OCI-LY1 (cell line): ENCODE data around the gene BUB1B.

Experiments
- H2AFZ ChIP-seq: fragments of 200-600 bp; sonication (generic), shearing (Covaris generic); 2 replicates; pipeline ENCODE4 v1.6.0; 2014; ENCODE audit warnings: antibody characterized with exemption, mild to moderate bottlenecking, low read length
- H3F3A ChIP-seq: fragments of 200-600 bp; sonication (generic), shearing (Covaris generic); 2 replicates; pipeline ENCODE4 v1.6.0; 2014; ENCODE audit warnings: mild to moderate bottlenecking, antibody characterized with exemption, low read length, moderate library complexity; ENCODE audit not compliant: insufficient read depth
- H3K27ac ChIP-seq: fragments of 200-600 bp; sonication (generic); 2 replicates; pipeline ENCODE4 v1.5.1; 2014; ENCODE audit warnings: low read length, mixed run types, mild to moderate bottlenecking, low read depth; ENCODE audit not compliant: poor library complexity, severe bottlenecking
- H3K27me3 ChIP-seq: fragments of 200-600 bp; sonication (generic); 2 replicates; pipeline ENCODE4 v1.6.0; 2014; ENCODE audit warnings: antibody characterized with exemption, mild to moderate bottlenecking, low read length, moderate library complexity; ENCODE audit not compliant: insufficient read depth
- H3K36me3 ChIP-seq: fragments of 200-600 bp; sonication (generic); 2 replicates; pipeline ENCODE4 v1.6.1; 2014; ENCODE audit warnings: mild to moderate bottlenecking, antibody characterized with exemption, low read length, moderate library complexity, mixed read lengths; ENCODE audit not compliant: insufficient read depth
- H3K4me1 ChIP-seq: fragments of 200-600 bp; sonication (generic); 2 replicates; pipeline ENCODE4 v1.5.1; 2014; ENCODE audit warnings: mild to moderate bottlenecking, low read length, moderate library complexity; ENCODE audit not compliant: insufficient read depth, severe bottlenecking
- H3K4me2 ChIP-seq: fragments of 200-600 bp; sonication (generic), shearing (Covaris generic); 2 replicates; pipeline ENCODE4 v1.6.1; 2014; ENCODE audit warnings: low read length
- H3K4me3 ChIP-seq: fragments of 200-600 bp; sonication (generic); 2 replicates; pipeline ENCODE4 v1.5.1; 2014; ENCODE audit warnings: low read length, low read depth, mild to moderate bottlenecking, mixed read lengths; ENCODE audit not compliant: poor library complexity, severe bottlenecking
- H3K79me2 ChIP-seq: fragments of 200-600 bp; shearing (Covaris generic); 2 replicates; pipeline ENCODE4 v1.6.1; 2016; ENCODE audit warnings: mixed run types, low read length, mixed read lengths; ENCODE audit not compliant: insufficient read depth
- H3K9ac ChIP-seq: fragments of 200-600 bp; sonication (generic), shearing (Covaris generic); 2 replicates; pipeline ENCODE4 v1.6.1; 2014; ENCODE audit warnings: mild to moderate bottlenecking, low read length, mixed read lengths
- H3K9me2 ChIP-seq: fragments of 200-600 bp; sonication (generic), shearing (Covaris generic); 2 replicates; pipeline ENCODE4 v1.6.1; 2014; ENCODE audit warnings: low read depth, mild to moderate bottlenecking, low read length, mixed read lengths
- H3K9me3 ChIP-seq: fragments of 200-600 bp; shearing (Covaris generic); 2 replicates; pipeline ENCODE4 v1.6.1; 2014; ENCODE audit warnings: low read length, mixed read lengths
- H4K20me1 ChIP-seq: fragments of 200-600 bp; sonication (generic), shearing (Covaris generic); 2 replicates; pipeline ENCODE4 v1.6.0; 2016; ENCODE audit warnings: mild to moderate bottlenecking, low read length; ENCODE audit not compliant: insufficient read depth
- EZH2 ChIP-seq: fragments of 200-600 bp; sonication (generic), shearing (Covaris generic); IDR thresholded peaks from 2 replicates; pipeline ENCODE4 v1.8.0; 2017; ENCODE audit warnings: borderline replicate concordance, mixed run types, mild to moderate bottlenecking, antibody characterized with exemption, low read length, moderate library complexity, mixed read lengths
- TF ChIP-seq, protein P1 (sequence below): fragments of 200-600 bp; sonication (generic), shearing (Covaris generic); IDR thresholded peaks from 2 replicates; pipeline ENCODE4 v1.5.1; 2017; ENCODE audit warnings: mild to moderate bottlenecking, antibody characterized with exemption, low read length, moderate library complexity, mixed read lengths

BUB1B gene

GRCh38 chr15:40250771-40251483 is 90.1 kb downstream of the BUB1B start:
- Histone ChIP-seq H3K27me3 (peaks cover 11% of the 10 kb centered on the region), H3K9ac (no peak overlapping the region), H3K9me2 (no peaks in the 10 kb centered on the region), H3K27ac (no peak overlapping the region), H3K79me2 (no peaks in the 10 kb centered on the region), H2AFZ (no peak overlapping the region), H3F3A (no peaks in the 10 kb centered on the region), H3K4me3 (no peak overlapping the region), H3K4me1 (no peaks in the 10 kb centered on the region), H3K4me2 (no peak overlapping the region), H3K9me3 (no peaks in the 10 kb centered on the region), H4K20me1 (no peaks in the 10 kb centered on the region), H3K36me3 (no peaks in the 10 kb centered on the region)
- no peak for TF ChIP-seq EZH2
- TF ChIP-seq, protein P1, sequence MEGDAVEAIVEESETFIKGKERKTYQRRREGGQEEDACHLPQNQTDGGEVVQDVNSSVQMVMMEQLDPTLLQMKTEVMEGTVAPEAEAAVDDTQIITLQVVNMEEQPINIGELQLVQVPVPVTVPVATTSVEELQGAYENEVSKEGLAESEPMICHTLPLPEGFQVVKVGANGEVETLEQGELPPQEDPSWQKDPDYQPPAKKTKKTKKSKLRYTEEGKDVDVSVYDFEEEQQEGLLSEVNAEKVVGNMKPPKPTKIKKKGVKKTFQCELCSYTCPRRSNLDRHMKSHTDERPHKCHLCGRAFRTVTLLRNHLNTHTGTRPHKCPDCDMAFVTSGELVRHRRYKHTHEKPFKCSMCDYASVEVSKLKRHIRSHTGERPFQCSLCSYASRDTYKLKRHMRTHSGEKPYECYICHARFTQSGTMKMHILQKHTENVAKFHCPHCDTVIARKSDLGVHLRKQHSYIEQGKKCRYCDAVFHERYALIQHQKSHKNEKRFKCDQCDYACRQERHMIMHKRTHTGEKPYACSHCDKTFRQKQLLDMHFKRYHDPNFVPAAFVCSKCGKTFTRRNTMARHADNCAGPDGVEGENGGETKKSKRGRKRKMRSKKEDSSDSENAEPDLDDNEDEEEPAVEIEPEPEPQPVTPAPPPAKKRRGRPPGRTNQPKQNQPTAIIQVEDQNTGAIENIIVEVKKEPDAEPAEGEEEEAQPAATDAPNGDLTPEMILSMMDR: no peak

GRCh38 chr15:40251486-40252140 is 90.7 kb downstream of the BUB1B start:
- Histone ChIP-seq H3K36me3 (no peaks in the 10 kb centered on the region), H2AFZ (no peak overlapping the region), H3K27me3 (peaks cover 11% of the 10 kb centered on the region), H4K20me1 (no peaks in the 10 kb centered on the region), H3K9ac (no peak overlapping the region), H3F3A (no peaks in the 10 kb centered on the region), H3K79me2 (no peaks in the 10 kb centered on the region), H3K4me2 (no peak overlapping the region), H3K9me3 (no peaks in the 10 kb centered on the region), H3K27ac (no peak overlapping the region), H3K9me2 (no peaks in the 10 kb centered on the region), H3K4me1 (peaks cover 3% of the 10 kb centered on the region), H3K4me3 (no peak overlapping the region)
- TF ChIP-seq EZH2: no peak
- TF ChIP-seq, protein P1: no peak

DNA sequence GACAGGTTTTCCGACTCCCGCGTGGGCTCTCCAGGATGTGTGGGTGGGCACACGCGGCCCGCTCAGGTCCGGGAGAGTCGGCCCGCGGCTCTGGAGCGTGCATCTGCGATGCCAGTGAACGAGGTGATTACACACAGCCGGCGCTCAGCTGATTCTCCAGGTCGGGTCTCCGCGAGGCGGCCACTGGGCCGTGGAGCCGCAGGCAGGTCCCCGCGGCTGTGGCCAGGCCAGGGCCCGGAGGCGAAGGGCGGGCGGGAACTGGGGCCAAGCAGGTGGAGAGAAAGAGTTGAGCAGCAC is 91.2 kb downstream of the BUB1B start:
- H3K4me2 ChIP-seq: peak overlapping the region; percentile 61
- peak overlapping the region; percentile 55 for H3K4me3 ChIP-seq
- H4K20me1 ChIP-seq: no peaks in the 10 kb centered on the region
- no peaks in the 10 kb centered on the region for H3F3A ChIP-seq
- no peak for TF ChIP-seq EZH2
- TF ChIP-seq, protein P1: no peak
- H3K79me2 ChIP-seq: no peaks in the 10 kb centered on the region
- peaks cover 11% of the 10 kb centered on the region for H3K27me3 ChIP-seq
- no peaks in the 10 kb centered on the region for H3K9me2 ChIP-seq
- H3K27ac ChIP-seq: no peak overlapping the region
- no peaks in the 10 kb centered on the region for H3K9me3 ChIP-seq
- H3K4me1 ChIP-seq: peaks cover 3% of the 10 kb centered on the region
- no peaks in the 10 kb centered on the region for H3K36me3 ChIP-seq
- no peak overlapping the region for H2AFZ ChIP-seq
- no peak overlapping the region for H3K9ac ChIP-seq
